ENCODE data around the gene PRCD. TPM values are rescaled to one million over a fixed set of nuclear protein-coding genes. Genes with fewer than 3 reads are reported as not detected.

PRCD gene
- total RNA-seq = 1 to 10 TPM; 1.9 to 2.4 TPM

GRCh38 chr17:76539631-76540271 lies at the start of gene PRCD:
Gene PRCD, plus strand, starts transcription at chr17:76540044. Its CDS starts 98 bp downstream, at chr17:76540142.
- Histone ChIP-seq H3K27me3 (replicated peaks; ENCODE audit: insufficient read depth) (peaks cover 5% of the 10 kb centered on the region), H3K4me1 (ENCODE audit: control insufficient read depth in 1 of 2, low read depth in 2 of 2) (peaks cover 4 to 27% of the 10 kb centered on the region in 2 donors), H3K27ac (no peak within 1 kb of the TSS), H3K4me3 (peak within 1 kb of the TSS; percentile 69), H3K36me3 (no peaks in the 10 kb centered on the region), H3K9me3 (no peaks in the 10 kb centered on the region)
- no peak for TF ChIP-seq CTCF (IDR thresholded peaks at IDR 0.05)
- DNase-seq (ENCODE audit: low spot score) (no peak), ATAC-seq (ENCODE audit: insufficient number of reproducible peaks, low FRiP score, low read depth) (no peak)

GRCh38 chr17:76490112-76490710 lies 49.6 kb upstream of the PRCD start:
- DNase-seq (ENCODE audit: low spot score) (no peak), ATAC-seq (ENCODE audit: insufficient number of reproducible peaks, low FRiP score, low read depth) (no peak)
- TF ChIP-seq CTCF (IDR thresholded peaks at IDR 0.05) = no peak
- Histone ChIP-seq H3K36me3 (no peaks in the 10 kb centered on the region), H3K27ac (peak overlapping the region in 1 of 2 donors; percentile 26), H3K27me3 (replicated peaks; ENCODE audit: insufficient read depth) (no peaks in the 10 kb centered on the region), H3K4me1 (ENCODE audit: control insufficient read depth in 1 of 2, low read depth in 2 of 2) (peaks cover 3 to 4% of the 10 kb centered on the region in 2 donors), H3K9me3 (no peaks in the 10 kb centered on the region), H3K4me3 (no peak overlapping the region)

- H3K36me3 ChIP-seq = no peaks in the 10 kb centered on the region
- ATAC-seq (ENCODE audit: insufficient number of reproducible peaks, low FRiP score, low read depth) (no peak), DNase-seq (ENCODE audit: low spot score) (no peak)
- no peaks in the 10 kb centered on the region for H3K9me3 ChIP-seq
- peaks cover 3 to 4% of the 10 kb centered on the region in 2 donors for H3K4me1 ChIP-seq (ENCODE audit: control insufficient read depth in 1 of 2, low read depth in 2 of 2)
- no peaks in the 10 kb centered on the region for H3K27me3 ChIP-seq (replicated peaks; ENCODE audit: insufficient read depth)
- peak overlapping the region in 1 of 2 donors; percentile 64 for H3K27ac ChIP-seq
- TF ChIP-seq CTCF (IDR thresholded peaks at IDR 0.05) = no peak
- no peak overlapping the region for H3K4me3 ChIP-seq
Measured at GRCh38 chr17:76491271-76492122, 48.3 kb upstream of the PRCD start.

- DNase-seq (ENCODE audit: low spot score) (no peak), ATAC-seq (ENCODE audit: insufficient number of reproducible peaks, low FRiP score, low read depth) (no peak)
- peaks cover 3 to 4% of the 10 kb centered on the region in 2 donors for H3K4me1 ChIP-seq (ENCODE audit: control insufficient read depth in 1 of 2, low read depth in 2 of 2)
- TF ChIP-seq CTCF (IDR thresholded peaks at IDR 0.05) = no peak
- H3K36me3 ChIP-seq = no peaks in the 10 kb centered on the region
- peak overlapping the region; percentile 40 for H3K4me3 ChIP-seq
- H3K27ac ChIP-seq = peak overlapping the region in 1 of 2 donors; percentile 64
- H3K27me3 ChIP-seq (replicated peaks; ENCODE audit: insufficient read depth) = no peaks in the 10 kb centered on the region
- no peaks in the 10 kb centered on the region for H3K9me3 ChIP-seq
Measured at GRCh38 chr17:76492123-76492988, 47.5 kb upstream of the PRCD start.
